Measurements from ENCODE around the gene TMEM222. TPM values are rescaled to one million over a fixed set of nuclear protein-coding genes. Genes with fewer than 3 reads are reported as not detected.
A peak's percentile ranks its signal among the peaks of the same experiment; 100 is the strongest.

TMEM222 gene
- total and polyA plus RNA-seq, 2 of the 4 experiments (the other 2 are of a cell fraction), result 19.9 to 54.1 TPM

DNA sequence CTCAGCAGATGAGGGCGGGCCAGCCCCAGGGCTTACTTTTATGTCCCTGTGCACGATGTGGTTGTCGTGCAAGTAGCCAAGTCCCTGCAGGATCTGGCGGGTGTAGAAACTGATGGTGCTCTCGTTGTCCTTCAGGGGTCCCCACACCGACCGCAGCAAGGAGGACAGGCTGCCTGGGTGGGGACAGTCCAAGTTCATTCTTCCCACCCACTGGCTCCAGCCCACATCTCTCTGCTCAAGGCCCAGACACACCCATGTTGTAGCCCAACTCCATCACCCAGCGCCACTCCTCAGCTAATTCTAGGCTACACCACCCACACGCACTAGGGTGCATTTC lies 37.8 kb downstream of the TMEM222 start:
- intact Hi-C loops (cut with micrococcal nuclease), result no loop called here

More for the DNA sequence above, 37.8 kb downstream of the TMEM222 start:
- WGBS, 2 experiments (ENCODE audit: extremely low coverage in 2 of 2, insufficient read length in 1 of 2), result 94% methylated on average over 5 of the region's 9 CpGs; no CpG with 5 or more reads in 1 of the 2 experiments
- Histone ChIP-seq H3K4me3 (ENCODE audit: insufficient read depth, low read depth, low read length) (no peak overlapping the region), H2AFZ (replicated peaks; ENCODE audit: low read length, poor library complexity) (no peak overlapping the region), H2BK120ac (ENCODE audit: low read depth, low read length) (no peak overlapping the region), H4K91ac (ENCODE audit: insufficient read depth, low read depth, low read length) (no peak overlapping the region), H3K4me1 (ENCODE audit: control insufficient read depth, insufficient read depth, low read length) (peaks cover 3% of the 10 kb centered on the region; the same call in 1 of the 2 replicates), H3K4me2 (ENCODE audit: low read depth, low read length) (no peak overlapping the region), H4K20me1 (ENCODE audit: insufficient read depth, low read length) (no peaks in the 10 kb centered on the region), H3K9me1 (ENCODE audit: insufficient read depth, low read length) (peaks cover 7% of the 10 kb centered on the region), H3K23ac (ENCODE audit: low read depth, low read length) (no peak overlapping the region), H3K79me1 (ENCODE audit: low read depth in 1 of 2, low read length in 2 of 2) (peaks cover 2 to 8% of the 10 kb centered on the region in 2 experiments; a peak in 3 of 4 replicates), H3K9me3 (ENCODE audit: control insufficient read depth, insufficient read depth, low read length) (no peaks in the 10 kb centered on the region), H3K56ac (ENCODE audit: extremely low read depth, insufficient read depth, low read length) (no peak overlapping the region), H4K8ac (ENCODE audit: low read depth in 2 of 2, low read length in 2 of 2) (no peak overlapping the region), H3K36me3 (ENCODE audit: control insufficient read depth, insufficient read depth, low read length) (peaks cover 56% of the 10 kb centered on the region), H2AK9ac (replicated peaks; ENCODE audit: low read depth, low read length, poor library complexity) (peak overlapping the region; percentile 26), H4K5ac (ENCODE audit: low read depth, low read length) (no peak overlapping the region), H2AK5ac (ENCODE audit: low read depth, low read length) (no peak overlapping the region), H2BK20ac (ENCODE audit: low read depth, low read length) (no peak overlapping the region; the same call in 1 of the 2 replicates), H3K14ac (replicated peaks; ENCODE audit: low read depth, low read length) (no peak overlapping the region), H2BK5ac (ENCODE audit: low read depth, low read length, poor library complexity, severe bottlenecking) (no peak overlapping the region), H3K27me3 (ENCODE audit: control insufficient read depth, insufficient read depth, low read length) (no peaks in the 10 kb centered on the region), H3K9ac (ENCODE audit: low read depth, low read length) (no peak overlapping the region), H3K18ac (ENCODE audit: low read depth, low read length) (no peak overlapping the region), H3K4ac (ENCODE audit: low read depth, low read length) (no peak overlapping the region), H2BK15ac (ENCODE audit: low read depth, low read length) (no peak overlapping the region), H3K27ac (ENCODE audit: insufficient read depth, low read length) (no peak overlapping the region)
- TF ChIP-seq SMC3 (IDR thresholded peaks at IDR 0.05; ENCODE audit: low read depth, low read length) (no peak), CEBPB (IDR thresholded peaks at IDR 0.05; ENCODE audit: low read depth, low read length) (no peak), NFE2L2 (IDR thresholded peaks at IDR 0.05; ENCODE audit: low read depth, low read length) (no peak), RCOR1 (IDR thresholded peaks at IDR 0.05; ENCODE audit: insufficient replicate concordance, low read length) (no peak), FOS (IDR thresholded peaks at IDR 0.05; ENCODE audit: low read depth, low read length) (no peak), CHD1 (IDR thresholded peaks at IDR 0.05; ENCODE audit: low read depth, low read length) (no peak), POLR2A (IDR thresholded peaks at IDR 0.05; ENCODE audit: low read depth, low read length) (no peak), MAZ (IDR thresholded peaks at IDR 0.05; ENCODE audit: borderline replicate concordance, low read depth, low read length) (no peak), ELK1 (IDR thresholded peaks at IDR 0.05; ENCODE audit: borderline replicate concordance, low read depth, low read length) (no peak), RFX5 (IDR thresholded peaks at IDR 0.05; ENCODE audit: low read depth, low read length) (no peak), BHLHE40 (IDR thresholded peaks at IDR 0.05; ENCODE audit: low read depth, low read length) (no peak), RAD21 (IDR thresholded peaks at IDR 0.05; ENCODE audit: low read length) (no peak)
- TF ChIP-seq, protein P1, sequence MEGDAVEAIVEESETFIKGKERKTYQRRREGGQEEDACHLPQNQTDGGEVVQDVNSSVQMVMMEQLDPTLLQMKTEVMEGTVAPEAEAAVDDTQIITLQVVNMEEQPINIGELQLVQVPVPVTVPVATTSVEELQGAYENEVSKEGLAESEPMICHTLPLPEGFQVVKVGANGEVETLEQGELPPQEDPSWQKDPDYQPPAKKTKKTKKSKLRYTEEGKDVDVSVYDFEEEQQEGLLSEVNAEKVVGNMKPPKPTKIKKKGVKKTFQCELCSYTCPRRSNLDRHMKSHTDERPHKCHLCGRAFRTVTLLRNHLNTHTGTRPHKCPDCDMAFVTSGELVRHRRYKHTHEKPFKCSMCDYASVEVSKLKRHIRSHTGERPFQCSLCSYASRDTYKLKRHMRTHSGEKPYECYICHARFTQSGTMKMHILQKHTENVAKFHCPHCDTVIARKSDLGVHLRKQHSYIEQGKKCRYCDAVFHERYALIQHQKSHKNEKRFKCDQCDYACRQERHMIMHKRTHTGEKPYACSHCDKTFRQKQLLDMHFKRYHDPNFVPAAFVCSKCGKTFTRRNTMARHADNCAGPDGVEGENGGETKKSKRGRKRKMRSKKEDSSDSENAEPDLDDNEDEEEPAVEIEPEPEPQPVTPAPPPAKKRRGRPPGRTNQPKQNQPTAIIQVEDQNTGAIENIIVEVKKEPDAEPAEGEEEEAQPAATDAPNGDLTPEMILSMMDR (conservative IDR thresholded peaks at IDR 0.05; ENCODE audit: low read depth, low read length), result no peak
- TF ChIP-seq, protein P2, sequence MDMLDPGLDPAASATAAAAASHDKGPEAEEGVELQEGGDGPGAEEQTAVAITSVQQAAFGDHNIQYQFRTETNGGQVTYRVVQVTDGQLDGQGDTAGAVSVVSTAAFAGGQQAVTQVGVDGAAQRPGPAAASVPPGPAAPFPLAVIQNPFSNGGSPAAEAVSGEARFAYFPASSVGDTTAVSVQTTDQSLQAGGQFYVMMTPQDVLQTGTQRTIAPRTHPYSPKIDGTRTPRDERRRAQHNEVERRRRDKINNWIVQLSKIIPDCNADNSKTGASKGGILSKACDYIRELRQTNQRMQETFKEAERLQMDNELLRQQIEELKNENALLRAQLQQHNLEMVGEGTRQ (IDR thresholded peaks at IDR 0.05; ENCODE audit: low read depth, low read length), result no peak
- dilution Hi-C loops (cut with HindIII; ENCODE audit: low sequenced_read_pairs, unreplicated experiment) (no loop called here), in situ Hi-C loops (cut with MboI; ENCODE audit: low sequenced_read_pairs) (no loop called here)
- ChIA-PET POLR2A (ENCODE audit: unreplicated experiment) (no interaction called here), CTCF (no interaction called here)
- DNase-seq, result no peak
- no TSS peak for BruUV-seq (replicated peaks)
- no peak for ATAC-seq (ENCODE audit: low read depth)

Data from IMR-90 (cell line).